Measurements from ENCODE around the gene STK33. TPM values are rescaled to one million over a fixed set of nuclear protein-coding genes. Genes with fewer than 3 reads are reported as not detected.

The STK33 gene
- total RNA-seq, 1 experiment from 2014 or later: 0.40 TPM

DNA sequence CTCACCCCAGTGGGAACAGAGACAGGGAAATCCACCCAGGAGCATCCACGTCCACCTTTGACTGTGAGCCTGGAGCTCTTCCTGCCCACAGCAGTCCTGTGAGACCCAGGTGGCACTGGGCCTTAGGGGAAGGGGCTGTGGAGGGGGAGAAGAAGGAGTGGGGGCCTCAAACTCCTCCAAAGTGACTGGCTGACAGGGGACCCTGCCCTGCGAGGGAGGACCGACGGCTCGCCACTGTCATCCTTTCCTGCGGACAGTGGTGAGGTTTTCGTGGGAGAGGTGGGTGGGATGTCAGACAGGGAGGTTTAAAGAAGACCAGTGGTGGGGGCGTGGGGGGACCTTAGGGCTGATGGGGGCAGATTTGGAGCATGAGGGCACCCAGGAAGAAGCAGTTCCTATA is 237.8 kb downstream of the STK33 start:
- no peak for DNase-seq (ENCODE audit: low read depth)

DNA sequence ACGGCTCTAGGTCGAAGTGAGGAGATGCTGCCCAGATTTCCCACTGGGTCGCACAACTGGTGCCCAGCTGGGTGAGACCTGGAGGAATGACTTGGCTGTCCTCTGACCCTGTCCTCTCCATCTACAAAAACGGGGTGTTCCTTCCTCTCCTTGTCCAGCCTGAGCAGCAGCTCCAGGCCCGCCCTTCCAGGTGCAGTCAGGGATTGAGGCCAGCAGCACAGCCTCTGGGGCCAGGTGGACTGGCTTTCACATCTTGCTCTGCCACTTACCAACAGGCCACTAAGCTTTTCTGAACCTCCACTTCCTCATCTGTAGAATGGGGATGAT is 238.6 kb downstream of the STK33 start:
- no peak for DNase-seq (ENCODE audit: low read depth)

DNA sequence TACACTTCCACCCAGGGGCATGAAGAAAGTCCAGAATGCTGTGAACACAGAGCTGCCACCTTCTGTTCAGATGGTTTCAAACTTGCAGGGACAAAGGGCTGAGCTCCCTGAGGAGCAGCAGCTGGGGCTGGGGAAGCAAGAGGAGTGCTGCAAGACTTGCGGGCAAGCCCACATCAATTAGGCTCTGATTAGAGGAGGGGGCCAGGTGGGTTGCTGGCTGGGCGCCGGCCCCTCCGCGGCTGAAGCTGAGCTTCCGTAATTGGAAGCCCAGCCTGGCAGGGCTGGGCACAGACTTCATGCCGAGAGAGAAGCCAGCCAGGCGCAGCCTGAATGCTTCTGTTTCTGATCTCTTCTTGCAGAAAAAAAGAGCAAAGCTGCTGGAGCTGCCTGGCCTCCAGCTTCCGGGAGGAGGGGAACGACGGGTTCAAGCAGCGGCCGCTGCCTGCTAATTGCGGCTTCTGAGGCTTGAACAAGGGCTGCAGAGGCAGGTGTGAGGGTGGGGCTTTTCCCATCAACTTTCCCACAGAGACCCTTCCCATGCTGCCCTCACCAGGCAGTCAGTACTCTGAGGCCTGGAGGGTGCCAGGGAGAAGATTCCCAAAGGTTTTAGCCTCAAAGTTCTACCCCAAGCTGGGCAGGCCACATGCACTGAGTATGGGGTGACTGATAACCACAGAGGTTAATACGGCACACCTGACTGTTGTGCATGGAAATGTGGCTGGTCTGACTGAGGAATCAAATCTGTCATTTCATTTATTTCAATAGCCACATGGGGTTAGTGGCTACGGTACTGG is 239.2 kb downstream of the STK33 start:
- DNase-seq (ENCODE audit: low read depth): no peak

DNA sequence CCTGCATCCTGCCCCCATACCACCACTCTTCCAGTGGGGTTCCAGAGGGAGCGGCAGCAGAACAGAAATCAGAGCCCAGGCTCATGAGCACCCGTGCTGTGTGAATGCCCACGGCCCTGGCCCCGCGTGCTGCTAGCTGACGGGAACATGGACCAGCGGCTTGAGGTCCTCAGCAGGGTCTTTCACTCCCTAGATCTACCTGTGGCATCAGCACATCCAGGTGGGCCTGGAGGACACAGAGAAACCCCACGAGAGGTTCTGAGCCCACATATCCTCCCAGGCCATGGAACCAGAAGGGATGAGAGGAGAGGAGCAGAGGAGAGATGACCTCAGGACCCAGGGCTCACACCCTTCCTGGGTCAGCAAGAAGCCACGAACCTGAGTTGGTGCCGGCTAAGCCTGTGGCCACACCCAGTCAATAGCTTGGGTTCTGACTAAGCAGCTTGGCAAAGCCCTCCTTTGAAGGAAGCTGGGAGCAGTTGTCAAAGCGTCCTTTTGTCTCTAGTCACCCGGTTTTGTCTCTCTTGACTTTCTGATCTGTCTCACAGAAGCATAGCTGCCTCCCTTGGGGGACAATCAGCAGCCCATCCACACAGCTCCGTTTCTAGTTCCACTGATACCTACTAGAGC is 241.0 kb downstream of the STK33 start:
- no peak for DNase-seq (ENCODE audit: low read depth)

DNA sequence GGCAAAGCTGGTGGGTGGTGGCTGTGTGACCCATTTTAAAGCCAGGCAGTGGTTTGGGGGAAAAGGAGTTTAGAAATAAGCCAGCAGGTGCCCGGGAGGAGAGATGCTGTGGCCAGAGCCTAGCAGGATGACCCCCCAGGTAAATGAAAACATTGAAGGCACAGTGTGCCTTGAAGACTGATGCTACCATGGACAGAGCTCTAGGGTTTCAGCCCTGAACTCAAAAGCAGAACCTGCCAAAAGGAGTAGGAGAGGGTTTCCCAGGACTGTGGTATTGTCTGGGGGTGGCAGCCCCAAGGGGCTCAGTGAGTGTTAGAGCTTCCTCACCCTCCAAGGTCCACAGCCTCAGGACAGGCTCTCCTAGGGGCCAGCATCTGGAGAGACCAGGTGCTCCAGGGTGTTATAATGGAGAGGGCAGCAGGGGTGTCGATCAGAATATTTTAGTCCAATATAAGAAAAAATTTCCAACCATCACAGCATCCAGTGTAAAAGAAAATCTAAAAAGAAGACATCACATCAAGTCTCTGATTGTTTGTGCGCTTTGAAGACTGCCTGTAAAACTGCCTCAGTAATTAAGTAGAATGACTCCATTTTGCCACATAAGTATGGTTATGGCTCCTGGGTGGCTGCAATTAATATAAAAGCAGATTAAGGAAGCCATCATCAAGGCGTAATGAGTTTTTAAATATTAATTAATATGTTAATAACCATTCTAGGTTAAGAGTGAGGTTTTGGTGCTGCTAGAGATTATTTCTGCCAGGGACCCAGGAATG is 241.7 kb downstream of the STK33 start:
- no peak for DNase-seq (ENCODE audit: low read depth)

DNA sequence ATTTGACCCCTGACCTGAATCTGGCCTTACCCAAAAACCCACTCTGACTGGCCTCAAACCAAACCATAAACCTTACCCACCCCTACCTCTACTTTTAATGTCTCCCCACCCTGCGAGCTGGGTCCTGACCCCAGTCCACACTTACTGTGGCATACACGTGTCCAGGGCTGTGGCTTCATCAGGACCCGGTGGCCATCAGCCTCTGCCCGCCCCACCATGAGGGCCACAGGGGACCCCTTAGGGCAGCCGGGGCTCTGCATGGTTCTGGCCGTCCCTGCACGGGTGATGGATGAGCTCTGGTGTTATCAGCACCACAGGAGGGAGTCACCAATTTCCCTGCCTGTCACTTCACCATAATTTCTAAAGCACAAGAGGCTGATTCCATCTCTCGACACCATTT is 242.8 kb downstream of the STK33 start:
- DNase-seq (ENCODE audit: low read depth): no peak

DNA sequence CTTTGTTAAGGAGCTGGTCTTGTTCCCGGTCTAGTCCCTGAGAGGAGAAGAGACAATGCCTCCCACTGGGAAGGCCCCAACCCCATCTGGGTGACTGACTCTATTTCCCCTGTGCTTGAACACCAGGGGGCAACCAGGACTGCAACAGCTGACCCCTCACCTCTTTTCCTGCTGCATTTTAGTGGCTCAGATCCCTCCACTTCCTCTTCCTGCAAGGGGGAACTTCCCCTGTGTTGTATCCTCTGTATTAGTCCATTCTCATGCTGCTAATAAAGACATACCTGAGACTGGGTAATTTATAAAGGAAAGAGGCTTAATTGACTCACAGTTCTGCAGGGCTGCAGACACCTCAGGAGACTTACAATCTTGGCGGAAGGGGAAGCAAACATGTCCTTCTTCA is 246.1 kb downstream of the STK33 start:
- DNase-seq (ENCODE audit: low read depth): no peak

DNA sequence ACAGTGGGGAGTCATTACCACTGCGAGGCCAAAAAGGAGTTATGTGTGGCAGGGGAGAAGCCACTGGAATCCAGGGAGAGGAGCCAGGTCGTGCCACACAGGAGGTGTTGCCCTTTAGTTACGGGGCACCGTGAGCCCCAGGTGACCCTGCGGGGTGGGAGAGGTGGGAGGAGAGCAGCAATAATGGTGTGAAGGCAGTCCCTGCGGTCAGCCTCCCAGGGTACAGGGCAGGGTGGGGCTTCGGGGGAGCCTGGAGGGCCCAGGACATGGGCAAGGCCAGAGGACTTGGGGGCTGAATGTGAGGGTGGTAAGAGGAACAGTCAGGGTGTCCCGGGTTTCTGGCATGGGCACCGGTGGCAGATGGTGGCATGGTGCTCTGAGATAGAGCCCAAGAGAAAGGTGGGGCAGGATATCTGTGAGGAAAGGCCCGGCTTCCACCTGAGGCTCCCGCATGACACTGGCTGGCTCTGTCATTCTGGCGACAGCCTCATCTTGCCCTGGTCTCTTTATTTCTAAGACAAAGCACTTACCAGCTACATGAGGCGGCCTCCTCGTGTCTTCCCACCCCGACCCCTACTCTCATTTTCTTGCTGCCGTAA is 247.8 kb downstream of the STK33 start:
- DNase-seq (ENCODE audit: low read depth): no peak

DNA sequence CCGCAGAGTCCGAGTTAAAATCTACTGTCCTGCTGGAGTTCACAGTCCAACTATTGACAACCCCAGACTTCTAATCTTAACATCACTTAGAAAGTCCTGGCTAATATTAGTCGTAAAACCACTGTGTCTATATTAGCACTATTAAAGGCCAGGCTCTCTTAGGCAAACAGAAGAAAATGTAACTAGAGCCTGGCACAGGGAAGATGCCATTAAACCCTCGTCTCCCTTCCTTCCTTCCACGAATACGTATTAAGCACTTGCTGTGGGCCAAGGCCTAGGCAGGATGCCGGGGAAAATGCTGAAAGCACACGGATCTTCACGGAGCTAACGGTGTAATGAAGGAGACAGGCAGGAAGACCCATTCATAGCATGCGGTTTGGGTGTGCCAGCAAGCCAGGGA is 248.8 kb downstream of the STK33 start:
- no peak for DNase-seq (ENCODE audit: low read depth)

DNA sequence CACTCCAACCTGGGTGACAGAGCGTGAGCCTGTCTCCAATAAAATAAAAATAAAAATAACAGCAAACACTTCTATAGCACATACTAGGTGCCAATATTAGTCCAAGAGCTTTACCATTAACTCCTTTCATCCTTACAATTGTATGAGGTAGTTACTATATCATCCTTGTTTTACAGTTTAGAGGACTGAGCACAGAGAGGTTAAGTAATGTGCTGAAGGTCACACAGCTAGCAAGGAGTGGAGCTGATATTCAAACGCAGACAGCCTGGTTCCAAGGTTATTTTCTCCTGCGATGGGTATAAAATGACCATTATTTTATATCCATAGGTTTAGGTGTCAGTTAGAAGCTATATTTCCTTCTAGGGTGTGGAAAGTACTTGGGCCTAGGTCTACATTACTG is 249.7 kb downstream of the STK33 start:
- no peak for DNase-seq (ENCODE audit: low read depth)

DNA sequence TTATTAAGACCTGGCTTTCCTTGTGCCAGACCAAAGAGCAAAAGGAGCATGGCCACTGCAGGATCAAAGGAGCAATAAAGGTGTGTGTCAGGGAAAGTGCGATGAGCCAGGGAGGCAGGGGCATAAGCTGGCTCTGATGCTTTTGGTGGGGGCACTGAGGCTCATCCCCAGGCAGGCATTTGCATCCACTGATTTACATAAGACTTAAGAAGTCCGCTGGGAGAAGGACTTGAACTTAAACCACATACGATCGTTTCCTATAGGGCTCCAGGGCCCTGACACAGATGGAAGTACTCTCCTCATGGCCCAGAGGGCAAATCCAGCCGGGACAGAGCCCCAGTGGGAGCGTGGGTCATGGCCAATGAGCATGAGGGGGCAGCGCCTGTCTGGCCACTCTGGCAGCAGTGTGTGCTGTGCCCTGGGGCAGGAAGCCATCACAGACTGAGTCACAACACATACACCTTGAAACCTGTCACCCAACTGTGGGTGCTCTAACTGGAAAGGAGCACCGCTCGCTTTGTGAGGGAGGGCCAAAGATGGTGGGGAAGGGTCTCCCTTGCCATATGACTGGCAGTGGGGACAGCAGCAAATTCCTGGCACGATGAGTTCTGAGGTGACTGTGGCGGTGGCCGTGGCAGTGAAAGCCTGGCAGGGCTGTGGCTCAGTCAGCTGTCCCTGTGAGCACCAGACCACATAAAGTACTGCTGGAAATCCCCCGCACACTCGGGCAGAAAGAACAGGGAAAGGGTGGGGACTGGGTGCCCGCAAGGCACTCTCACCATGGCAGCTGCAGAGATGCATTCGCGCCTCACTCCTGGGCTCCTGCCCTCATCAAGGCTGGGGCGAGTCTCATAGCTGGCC is 251.0 kb downstream of the STK33 start:
- DNase-seq (ENCODE audit: low read depth): no peak

DNA sequence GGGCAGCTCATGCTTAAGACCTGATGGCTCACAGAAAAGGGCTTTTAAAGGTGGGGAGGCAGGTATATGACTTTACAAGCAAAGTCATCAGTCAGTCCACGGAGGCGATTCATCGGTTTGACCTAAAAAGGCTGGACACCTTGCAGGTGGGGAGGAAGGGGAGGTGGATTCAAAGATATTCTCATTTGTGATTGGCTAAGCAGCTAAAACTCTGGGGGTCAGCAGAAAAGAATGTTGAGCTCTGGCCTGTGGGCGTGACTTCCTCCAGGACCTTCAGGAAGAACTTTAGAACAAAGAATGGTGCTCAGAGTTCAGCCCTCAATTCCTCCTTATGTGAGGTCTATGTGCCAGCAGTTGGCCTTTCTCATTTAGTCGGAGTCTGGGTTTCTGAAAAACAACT is 252.0 kb downstream of the STK33 start:
- DNase-seq (ENCODE audit: low read depth): no peak

Other genes starting within 250 kb of the STK33 start
- 2.2 and 8.5 TPM in 2 replicates for gene TRIM66, start 88.4 kb upstream of the STK33 start, total RNA-seq (2014; rRNA removed)
- 514 and 527 TPM in 2 replicates for gene RPL27A, start 88.6 kb upstream of the STK33 start, total RNA-seq (2014; rRNA removed)